Fibroblast of lung (primary cell): ENCODE measurements around the gene P3H1. TPM values are rescaled to one million over a fixed set of nuclear protein-coding genes. Genes with fewer than 3 reads are reported as not detected.

Experiments
- DNase-seq, 2 donors: peaks; one replicate each; pipeline versions ENCODE4 v3.0.0 to v3.0.0-alpha.2; 2010; ENCODE audit warnings: low read depth in 2 of 2
- H2AFZ ChIP-seq: 2 replicates; pipeline ENCODE4 v1.5.1; 2012; ENCODE audit warnings: low read length, control low read depth, inconsistent platforms
- H3K27ac ChIP-seq: 2 replicates; pipeline ENCODE4 v1.5.1; 2011; ENCODE audit warnings: low read length, control low read depth; ENCODE audit not compliant: insufficient read depth
- H3K27me3 ChIP-seq: 2 replicates; pipeline ENCODE4 v1.5.1; 2011; ENCODE audit warnings: mild to moderate bottlenecking, low read length; ENCODE audit not compliant: control insufficient read depth, insufficient read depth
- H3K36me3 ChIP-seq: 2 replicates; pipeline ENCODE4 v1.5.1; 2011; ENCODE audit warnings: low read length; ENCODE audit not compliant: control insufficient read depth, insufficient read depth
- H3K4me1 ChIP-seq: 2 replicates; pipeline ENCODE4 v1.5.1; 2011; ENCODE audit warnings: low read length; ENCODE audit not compliant: control insufficient read depth, insufficient read depth; ENCODE audit errors: extremely low read depth
- H3K4me2 ChIP-seq: 2 replicates; pipeline ENCODE4 v1.5.1; 2011; ENCODE audit warnings: low read length, control low read depth; ENCODE audit not compliant: insufficient read depth; ENCODE audit errors: extremely low read depth
- H3K4me3 ChIP-seq, 4 experiments: fragments of 200-600 bp in 1 of 4; sonication (generic) in 1 of 4; replicated peaks in 1 of 4; 2 replicates each; pipeline ENCODE4 v1.5.1; 2011 to 2016; ENCODE audit warnings: low read length in 4 of 4, low read depth in 3 of 4, mild to moderate bottlenecking in 3 of 4, control low read depth in 2 of 4, inconsistent platforms in 1 of 4, mixed read lengths in 1 of 4; ENCODE audit not compliant: insufficient read depth in 1 of 4; ENCODE audit errors: control extremely low read depth in 1 of 4
- H3K79me2 ChIP-seq: 2 replicates; pipeline ENCODE4 v1.5.1; 2012; ENCODE audit warnings: mild to moderate bottlenecking, low read length, inconsistent platforms; ENCODE audit not compliant: control insufficient read depth, insufficient read depth
- H3K9ac ChIP-seq: 2 replicates; pipeline ENCODE4 v1.5.1; 2011; ENCODE audit warnings: mild to moderate bottlenecking, low read length, control low read depth; ENCODE audit not compliant: insufficient read depth
- H3K9me3 ChIP-seq: 2 replicates; pipeline ENCODE4 v1.5.1; 2012; ENCODE audit warnings: low read depth, low read length; ENCODE audit not compliant: control insufficient read depth, insufficient read depth
- H4K20me1 ChIP-seq: 2 replicates; pipeline ENCODE4 v1.5.1; 2011; ENCODE audit warnings: low read length; ENCODE audit not compliant: control insufficient read depth, insufficient read depth; ENCODE audit errors: extremely low read depth
- CTCF ChIP-seq, 2 donors: IDR thresholded peaks in 1 of 2; conservative IDR thresholded peaks in 1 of 2; 1 replicate in 1 of 2; 2 replicates in 1 of 2; pipeline ENCODE4 v1.5.1; 2011 to 2012; ENCODE audit warnings: low read length in 2 of 2, control low read depth in 1 of 2, inconsistent platforms in 1 of 2, low read depth in 1 of 2, mild to moderate bottlenecking in 1 of 2
- EZH2 ChIP-seq: IDR thresholded peaks from 2 replicates; pipeline ENCODE4 v1.5.1; 2012; ENCODE audit warnings: low read length, control low read depth, mild to moderate bottlenecking; ENCODE audit errors: missing control alignments
- polyA plus RNA-seq, 2 donors: library from polyadenylated mRNA; depleted of rRNA in 1 of 2; stranded (reverse) in 1 of 2; unstranded in 1 of 2; fragments of >200 nt; gene quantifications; 2 replicates each; pipeline ENCODE4 v1.2.1, GENCODE V29; 2011 to 2012; ENCODE audit warnings: missing spikeins in 1 of 2
- total RNA-seq: library from RNA; depleted of rRNA; stranded (reverse); fragments of >200 nt; gene quantifications from 2 replicates; pipeline ENCODE4 v1.2.1, GENCODE V29; 2014

The P3H1 gene
- total and polyA plus RNA-seq, 2 donors (not counting 1 experiment from before 2014, with no cell fraction given), result 68.5 to 108 TPM

- H3K9ac ChIP-seq, result no peak overlapping the region
- H3K27me3 ChIP-seq, result no peaks in the 10 kb centered on the region
- no peak overlapping the region for H3K4me2 ChIP-seq
- H2AFZ ChIP-seq, result no peak overlapping the region
- no peaks in the 10 kb centered on the region for H3K36me3 ChIP-seq
- no peaks in the 10 kb centered on the region for H4K20me1 ChIP-seq
- H3K4me1 ChIP-seq, result no peaks in the 10 kb centered on the region
- no peak overlapping the region for H3K27ac ChIP-seq
- DNase-seq, result no peak
- no peaks in the 10 kb centered on the region for H3K79me2 ChIP-seq
- no peaks in the 10 kb centered on the region for H3K9me3 ChIP-seq
- TF ChIP-seq CTCF (conservative IDR thresholded peaks at IDR 0.05 in 1 of 2, IDR thresholded peaks at IDR 0.05 in 1 of 2; ENCODE audit: low read depth in 1 of 2, low read length in 2 of 2) (no peak), EZH2 (no peak)
- H3K4me3 ChIP-seq, result no peak overlapping the region
Observed at GRCh38 chr1:42735477-42736105, 31.2 kb downstream of the P3H1 start.

GRCh38 chr1:42735056-42735455 lies 31.8 kb downstream of the P3H1 start:
- Histone ChIP-seq H3K36me3 (no peaks in the 10 kb centered on the region), H3K27ac (no peak overlapping the region), H2AFZ (no peak overlapping the region)

More at GRCh38 chr1:42735056-42735455, 31.8 kb downstream of the P3H1 start:
- Histone ChIP-seq H3K4me3 (no peak overlapping the region), H3K4me1 (no peaks in the 10 kb centered on the region), H4K20me1 (no peaks in the 10 kb centered on the region), H3K27me3 (no peaks in the 10 kb centered on the region), H3K9me3 (no peaks in the 10 kb centered on the region), H3K9ac (no peak overlapping the region), H3K4me2 (no peak overlapping the region), H3K79me2 (no peaks in the 10 kb centered on the region)
- no peak for TF ChIP-seq CTCF (conservative IDR thresholded peaks at IDR 0.05 in 1 of 2, IDR thresholded peaks at IDR 0.05 in 1 of 2; ENCODE audit: low read depth in 1 of 2, low read length in 2 of 2)
- no peak for TF ChIP-seq EZH2
- DNase-seq, result no peak
